CD4-positive, alpha-beta T cell treated with Interleukin-10 for 1 hour (primary cell): Measurements from ENCODE around the gene PLEKHG2.

Source experiments
- DNase-seq: peaks from one replicate; pipeline ENCODE4 v3.0.0-alpha.2; 2020

The PLEKHG2 gene

GRCh38 chr19:39406656-39407409 is 5.6 kb upstream of the PLEKHG2 start, which contains the start of gene ZFP36:
Gene ZFP36 (plus strand): TSS chr19:39406847. CDS start chr19:39406905, 58 bp downstream.
- peak; percentile 95 for DNase-seq

DNA sequence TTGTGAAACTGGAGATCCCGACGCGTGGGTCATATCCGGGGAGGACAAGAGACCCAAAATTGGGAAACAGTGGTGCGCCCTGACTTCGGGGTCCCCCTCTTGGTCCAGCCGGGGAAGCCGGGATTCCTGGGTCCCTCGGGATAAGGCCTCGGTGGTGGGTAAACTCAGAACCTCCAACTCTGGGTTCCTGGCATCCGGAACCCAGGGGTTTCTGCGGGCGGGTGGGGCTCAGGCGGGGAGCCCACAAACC is 5.1 kb upstream of the PLEKHG2 start:
- no peak for DNase-seq

DNA sequence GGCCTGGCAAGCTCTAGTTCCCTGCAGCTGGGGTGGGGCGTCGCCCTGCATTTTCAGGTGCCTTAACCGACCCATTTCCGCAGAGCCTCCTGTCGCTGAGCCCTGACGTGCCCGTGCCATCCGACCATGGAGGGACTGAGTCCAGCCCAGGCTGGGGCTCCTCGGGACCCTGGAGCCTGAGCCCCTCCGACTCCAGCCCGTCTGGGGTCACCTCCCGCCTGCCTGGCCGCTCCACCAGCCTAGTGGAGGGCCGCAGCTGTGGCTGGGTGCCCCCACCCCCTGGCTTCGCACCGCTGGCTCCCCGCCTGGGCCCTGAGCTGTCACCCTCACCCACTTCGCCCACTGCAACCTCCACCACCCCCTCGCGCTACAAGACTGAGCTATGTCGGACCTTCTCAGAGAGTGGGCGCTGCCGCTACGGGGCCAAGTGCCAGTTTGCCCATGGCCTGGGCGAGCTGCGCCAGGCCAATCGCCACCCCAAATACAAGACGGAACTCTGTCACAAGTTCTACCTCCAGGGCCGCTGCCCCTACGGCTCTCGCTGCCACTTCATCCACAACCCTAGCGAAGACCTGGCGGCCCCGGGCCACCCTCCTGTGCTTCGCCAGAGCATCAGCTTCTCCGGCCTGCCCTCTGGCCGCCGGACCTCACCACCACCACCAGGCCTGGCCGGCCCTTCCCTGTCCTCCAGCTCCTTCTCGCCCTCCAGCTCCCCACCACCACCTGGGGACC is 4.6 kb upstream of the PLEKHG2 start:
- DNase-seq = peak; percentile 78

DNA sequence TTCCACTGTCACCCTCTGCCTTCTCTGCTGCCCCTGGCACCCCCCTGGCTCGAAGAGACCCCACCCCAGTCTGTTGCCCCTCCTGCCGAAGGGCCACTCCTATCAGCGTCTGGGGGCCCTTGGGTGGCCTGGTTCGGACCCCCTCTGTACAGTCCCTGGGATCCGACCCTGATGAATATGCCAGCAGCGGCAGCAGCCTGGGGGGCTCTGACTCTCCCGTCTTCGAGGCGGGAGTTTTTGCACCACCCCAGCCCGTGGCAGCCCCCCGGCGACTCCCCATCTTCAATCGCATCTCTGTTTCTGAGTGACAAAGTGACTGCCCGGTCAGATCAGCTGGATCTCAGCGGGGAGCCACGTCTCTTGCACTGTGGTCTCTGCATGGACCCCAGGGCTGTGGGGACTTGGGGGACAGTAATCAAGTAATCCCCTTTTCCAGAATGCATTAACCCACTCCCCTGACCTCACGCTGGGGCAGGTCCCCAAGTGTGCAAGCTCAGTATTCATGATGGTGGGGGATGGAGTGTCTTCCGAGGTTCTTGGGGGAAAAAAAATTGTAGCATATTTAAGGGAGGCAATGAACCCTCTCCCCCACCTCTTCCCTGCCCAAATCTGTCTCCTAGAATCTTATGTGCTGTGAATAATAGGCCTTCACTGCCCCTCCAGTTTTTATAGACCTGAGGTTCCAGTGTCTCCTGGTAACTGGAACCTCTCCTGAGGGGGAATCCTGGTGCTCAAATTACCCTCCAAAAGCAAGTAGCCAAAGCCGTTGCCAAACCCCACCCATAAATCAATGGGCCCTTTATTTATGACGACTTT is 3.9 kb upstream of the PLEKHG2 start:
- DNase-seq = peak; percentile 82

DNA sequence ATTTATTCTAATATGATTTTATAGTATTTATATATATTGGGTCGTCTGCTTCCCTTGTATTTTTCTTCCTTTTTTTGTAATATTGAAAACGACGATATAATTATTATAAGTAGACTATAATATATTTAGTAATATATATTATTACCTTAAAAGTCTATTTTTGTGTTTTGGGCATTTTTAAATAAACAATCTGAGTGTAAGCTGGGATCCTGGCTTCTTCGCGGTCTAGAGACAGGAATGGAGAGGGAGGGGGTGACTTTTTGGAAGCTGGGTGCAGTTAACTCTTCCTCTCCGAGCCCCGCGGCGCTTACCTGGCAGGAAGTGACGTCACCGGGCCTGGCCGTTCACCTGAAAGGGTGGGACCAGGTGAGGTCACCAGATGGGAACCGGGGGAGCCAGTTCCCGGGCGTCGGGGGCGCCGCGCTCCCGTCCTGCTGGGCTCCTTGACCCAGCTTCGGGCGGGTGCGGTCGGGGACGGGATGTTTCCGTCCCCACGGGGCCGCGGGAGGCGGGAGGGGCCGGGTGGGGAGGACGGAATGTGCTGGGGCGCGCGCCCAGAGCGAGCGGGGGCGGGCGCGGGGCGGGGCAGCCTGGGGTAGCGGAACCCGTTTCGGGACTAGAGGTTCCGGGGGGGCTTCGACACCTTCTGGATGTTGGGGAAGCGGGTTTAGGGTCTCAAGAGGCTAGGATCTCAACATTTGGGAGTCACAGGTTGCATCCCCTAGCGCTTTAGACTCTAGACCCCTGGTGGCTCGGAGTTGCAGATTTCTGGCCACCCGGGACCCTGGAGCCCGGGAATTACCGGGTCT is 3.1 kb upstream of the PLEKHG2 start:
- DNase-seq = peak; percentile 96

GRCh38 chr19:39410017-39410830 is 2.2 kb upstream of the PLEKHG2 start:
- no peak for DNase-seq

DNA sequence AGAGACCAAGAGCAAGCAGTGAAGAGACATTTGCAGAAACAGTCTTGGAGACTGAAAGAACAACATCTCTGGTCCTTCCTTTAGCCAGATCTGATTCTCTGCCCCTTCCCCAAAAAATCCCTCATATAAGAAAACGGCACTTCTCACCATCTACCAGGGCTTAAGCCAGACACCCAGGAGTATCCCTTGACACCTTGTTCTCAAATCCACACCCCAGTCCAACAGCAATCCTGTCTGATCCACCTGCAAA is 1.7 kb upstream of the PLEKHG2 start:
- no peak for DNase-seq

GRCh38 chr19:39411081-39411831 is 1.2 kb upstream of the PLEKHG2 start:
- peak; percentile 83 for DNase-seq

- peak; percentile 94 for DNase-seq
Observed at GRCh38 chr19:39411832-39412099, 703 bp upstream of the PLEKHG2 start.

DNA sequence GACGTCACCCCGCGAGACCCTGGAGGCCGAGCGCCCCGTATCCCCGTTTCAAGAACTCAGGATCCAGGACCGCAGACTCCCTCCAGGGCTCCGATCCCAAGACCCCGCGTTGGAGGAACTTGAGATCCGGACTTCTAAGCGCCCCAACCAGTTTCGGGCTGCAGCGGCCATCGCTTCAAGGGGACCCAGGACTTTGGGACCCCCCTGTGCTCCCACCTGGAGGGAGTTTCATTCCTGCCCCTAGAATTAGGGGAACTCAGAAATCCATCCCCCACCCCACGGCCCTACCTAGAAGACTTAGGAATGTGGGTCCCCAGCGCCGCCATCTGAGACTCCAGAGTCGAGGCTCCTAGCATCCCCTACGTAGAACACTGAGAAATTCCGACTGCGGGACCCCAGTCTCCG is 400 bp downstream of the PLEKHG2 start:
- DNase-seq = no peak

DNA sequence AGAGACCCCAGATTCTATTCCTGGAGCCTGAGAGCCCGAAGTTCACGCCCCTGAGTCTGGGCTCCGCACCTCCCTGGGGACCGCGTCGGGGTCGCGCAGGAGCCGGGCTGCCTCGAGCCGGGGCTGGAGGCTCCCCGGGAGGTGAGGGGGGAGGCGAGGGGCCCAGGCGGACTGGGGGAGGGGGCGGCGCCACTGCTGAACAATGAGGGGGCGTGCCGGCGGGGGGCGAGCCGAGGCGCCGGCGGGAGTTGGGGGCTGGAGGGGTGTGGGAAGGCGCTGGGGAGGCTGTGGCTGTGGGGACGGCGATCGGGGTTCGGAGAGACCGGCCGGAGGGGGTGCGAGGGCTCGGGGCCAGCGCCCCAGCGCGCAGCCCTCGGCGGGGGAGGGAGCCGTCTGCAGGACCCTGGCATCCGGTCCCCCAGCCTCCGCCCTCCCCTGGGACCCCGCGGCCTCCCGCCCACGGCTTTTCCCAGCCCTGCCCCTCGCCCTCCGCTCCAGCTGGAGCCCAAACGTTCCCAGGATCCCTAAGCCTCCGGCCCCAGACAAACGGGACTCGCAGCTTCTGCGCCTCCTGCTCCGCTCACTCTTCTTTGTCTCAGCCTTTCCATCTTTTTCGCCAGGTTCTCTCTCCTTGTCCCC is 922 bp downstream of the PLEKHG2 start:
- DNase-seq = peak; percentile 59

GRCh38 chr19:39413911-39414608 is 1.6 kb downstream of the PLEKHG2 start:
- DNase-seq = peak; percentile 46

DNA sequence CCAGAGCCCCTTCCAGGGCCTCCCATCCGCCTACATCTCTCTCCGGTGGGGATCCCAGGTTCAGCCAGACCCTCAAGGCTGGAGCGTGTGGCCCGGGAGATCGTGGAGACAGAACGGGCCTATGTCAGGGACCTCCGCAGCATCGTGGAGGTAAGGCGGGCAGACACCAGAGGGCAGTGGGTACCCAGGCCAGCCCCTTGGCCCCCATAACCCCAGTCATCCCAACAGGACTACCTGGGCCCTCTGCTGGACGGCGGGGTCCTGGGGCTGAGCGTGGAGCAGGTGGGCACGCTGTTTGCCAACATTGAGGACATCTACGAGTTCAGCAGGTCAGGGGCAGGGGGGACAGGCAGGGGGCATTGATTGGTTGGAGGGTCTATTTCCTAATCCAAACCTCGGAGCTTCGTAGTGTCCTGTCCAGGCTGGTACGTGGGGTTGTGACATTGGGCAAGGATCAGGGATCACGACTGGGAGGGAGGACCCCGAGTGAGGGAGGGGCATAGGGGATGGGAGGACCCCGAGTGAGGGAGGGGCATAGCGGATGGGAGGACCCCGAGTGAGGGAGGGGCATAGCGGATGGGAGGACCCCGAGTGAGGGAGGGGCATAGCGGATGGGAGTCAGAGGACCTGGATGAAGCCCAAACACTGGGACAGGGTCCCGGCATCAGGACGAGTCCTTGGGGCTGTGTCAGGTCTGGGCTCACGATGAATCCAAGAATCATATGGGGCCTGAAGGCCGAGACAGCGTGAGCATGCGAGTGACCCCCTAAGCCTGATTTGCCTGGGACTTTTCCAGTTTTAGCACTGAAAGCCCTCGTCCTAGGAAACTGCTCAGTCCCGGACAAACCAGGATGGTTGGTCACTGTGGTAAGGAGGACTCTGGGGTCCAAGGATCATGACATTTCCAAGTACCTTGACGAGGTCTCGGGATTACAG is 2.9 kb downstream of the PLEKHG2 start:
- no peak for DNase-seq

DNA sequence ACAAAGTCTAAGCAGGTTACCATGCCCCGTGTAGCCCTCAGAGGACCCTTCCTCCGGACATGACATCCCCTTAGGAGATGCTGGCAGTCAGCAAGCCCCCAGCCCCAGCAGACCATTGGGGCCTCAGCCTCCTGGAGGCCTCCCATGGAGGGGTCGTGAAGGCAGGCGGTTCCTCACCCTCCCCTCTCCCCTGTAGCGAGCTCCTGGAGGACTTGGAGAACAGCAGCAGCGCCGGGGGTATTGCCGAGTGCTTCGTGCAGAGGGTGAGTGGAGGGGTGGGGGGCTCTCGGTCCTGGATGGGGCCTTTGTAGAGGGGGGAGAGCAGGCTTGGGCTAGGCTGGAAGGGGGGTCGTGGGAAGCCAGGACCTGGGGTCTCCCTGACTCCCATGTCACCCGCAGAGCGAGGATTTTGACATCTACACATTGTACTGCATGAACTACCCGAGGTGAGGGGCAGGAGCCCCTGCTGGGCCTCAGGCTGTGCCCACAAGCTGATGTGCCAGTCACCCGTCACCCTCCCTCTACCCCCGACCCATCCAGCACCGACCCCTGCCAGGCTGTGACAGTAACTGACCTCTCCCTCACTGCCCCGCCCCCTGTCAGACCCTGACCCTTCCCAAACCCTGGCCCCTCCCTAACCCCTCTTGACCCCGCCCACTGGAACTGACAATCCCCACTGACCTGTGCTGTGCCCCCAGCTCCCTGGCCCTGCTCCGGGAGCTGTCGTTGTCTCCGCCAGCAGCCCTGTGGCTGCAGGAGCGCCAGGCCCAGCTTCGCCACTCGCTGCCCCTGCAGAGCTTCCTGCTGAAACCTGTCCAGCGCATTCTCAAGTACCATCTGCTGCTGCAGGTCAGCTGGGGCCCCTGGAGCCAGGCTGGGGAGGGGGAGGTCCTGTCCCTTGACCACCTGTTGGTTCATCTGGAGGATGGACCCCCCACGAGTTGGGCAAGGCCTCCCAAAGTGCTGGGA is 4.0 kb downstream of the PLEKHG2 start:
- DNase-seq = no peak

DNA sequence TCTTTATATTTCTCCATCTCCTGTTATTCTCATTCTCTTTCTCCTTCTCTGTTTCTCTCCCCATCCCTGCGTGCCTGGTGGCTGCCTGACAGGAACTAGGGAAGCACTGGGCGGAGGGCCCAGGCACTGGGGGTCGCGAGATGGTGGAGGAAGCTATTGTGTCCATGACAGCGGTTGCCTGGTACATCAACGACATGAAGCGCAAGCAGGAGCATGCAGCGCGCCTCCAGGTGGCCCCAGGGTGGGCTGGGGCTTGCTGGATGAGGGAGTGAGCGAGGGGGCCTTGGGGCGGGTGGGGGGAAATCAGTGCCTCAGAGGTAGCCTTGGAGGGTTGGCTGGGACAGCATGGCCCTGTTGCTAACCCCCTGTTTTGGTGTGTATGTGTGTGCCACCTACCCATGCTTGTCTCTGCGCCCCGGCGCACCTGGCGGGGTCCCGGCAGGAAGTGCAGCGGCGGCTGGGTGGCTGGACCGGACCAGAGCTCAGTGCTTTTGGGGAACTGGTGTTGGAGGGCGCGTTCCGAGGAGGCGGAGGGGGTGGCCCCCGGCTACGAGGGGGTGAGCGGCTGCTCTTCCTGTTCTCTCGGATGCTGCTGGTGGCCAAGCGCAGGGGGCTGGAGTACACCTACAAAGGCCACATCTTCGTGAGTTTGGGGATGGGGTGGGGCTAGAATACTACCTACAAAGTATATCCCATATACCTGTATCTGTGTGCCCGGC is 5.2 kb downstream of the PLEKHG2 start:
- no peak for DNase-seq

- DNase-seq = no peak
Observed at GRCh38 chr19:39419003-39419402, 6.5 kb downstream of the PLEKHG2 start.

GRCh38 chr19:39420769-39421168 is 8.3 kb downstream of the PLEKHG2 start:
- peak; percentile 6 for DNase-seq

DNA sequence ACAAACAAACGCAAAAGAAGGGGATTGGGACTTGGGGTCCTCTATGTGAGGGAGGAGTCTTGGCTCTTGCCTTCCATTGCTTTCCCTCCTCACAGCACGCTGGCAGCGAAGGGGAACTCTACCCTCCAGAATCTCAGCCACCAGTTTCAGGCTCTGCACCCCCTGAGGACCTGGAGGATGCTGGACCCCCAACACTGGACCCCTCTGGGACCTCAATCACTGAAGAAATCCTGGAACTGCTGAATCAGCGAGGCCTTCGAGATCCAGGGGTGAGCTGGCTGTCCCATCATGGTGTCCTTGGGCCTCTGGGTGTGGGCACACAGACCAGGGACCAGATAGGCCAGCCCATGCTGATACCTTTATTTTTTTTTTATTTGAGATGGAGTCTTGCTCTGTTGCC is 9.6 kb downstream of the PLEKHG2 start:
- peak; percentile 4 for DNase-seq
